ENCODE results near the gene NIP7.

DNA sequence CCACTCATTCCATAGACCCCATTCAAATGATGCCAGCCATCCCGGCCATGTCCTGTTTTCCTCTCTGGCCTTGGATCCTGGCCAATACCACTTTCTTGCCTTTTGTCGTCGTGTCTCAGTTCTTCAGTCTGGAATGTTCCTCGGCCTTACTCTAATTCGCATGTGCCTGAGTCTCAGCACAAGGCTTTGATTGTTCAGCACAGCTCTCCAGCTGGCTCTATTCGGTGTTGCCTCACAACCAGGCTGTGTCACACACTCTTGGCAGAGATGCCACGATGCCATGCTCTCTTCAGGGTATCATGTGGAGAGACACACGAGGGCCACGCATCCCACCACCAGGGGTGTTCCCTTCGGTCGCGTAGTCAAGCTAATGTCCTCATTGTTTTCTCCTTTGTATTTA is 30.3 kb upstream of the NIP7 start:
- TF ChIP-seq, protein P1, sequence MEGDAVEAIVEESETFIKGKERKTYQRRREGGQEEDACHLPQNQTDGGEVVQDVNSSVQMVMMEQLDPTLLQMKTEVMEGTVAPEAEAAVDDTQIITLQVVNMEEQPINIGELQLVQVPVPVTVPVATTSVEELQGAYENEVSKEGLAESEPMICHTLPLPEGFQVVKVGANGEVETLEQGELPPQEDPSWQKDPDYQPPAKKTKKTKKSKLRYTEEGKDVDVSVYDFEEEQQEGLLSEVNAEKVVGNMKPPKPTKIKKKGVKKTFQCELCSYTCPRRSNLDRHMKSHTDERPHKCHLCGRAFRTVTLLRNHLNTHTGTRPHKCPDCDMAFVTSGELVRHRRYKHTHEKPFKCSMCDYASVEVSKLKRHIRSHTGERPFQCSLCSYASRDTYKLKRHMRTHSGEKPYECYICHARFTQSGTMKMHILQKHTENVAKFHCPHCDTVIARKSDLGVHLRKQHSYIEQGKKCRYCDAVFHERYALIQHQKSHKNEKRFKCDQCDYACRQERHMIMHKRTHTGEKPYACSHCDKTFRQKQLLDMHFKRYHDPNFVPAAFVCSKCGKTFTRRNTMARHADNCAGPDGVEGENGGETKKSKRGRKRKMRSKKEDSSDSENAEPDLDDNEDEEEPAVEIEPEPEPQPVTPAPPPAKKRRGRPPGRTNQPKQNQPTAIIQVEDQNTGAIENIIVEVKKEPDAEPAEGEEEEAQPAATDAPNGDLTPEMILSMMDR (conservative IDR thresholded peaks at IDR 0.05) = no peak
- no peak for TF ChIP-seq ZFX (IDR thresholded peaks at IDR 0.05)
